LHCN-M2 (cell line): ENCODE results near the gene SERPINB8. TPM values are rescaled to one million over a fixed set of nuclear protein-coding genes. Genes with fewer than 3 reads are reported as not detected.

Source experiments
- DNase-seq: peaks from one replicate; pipeline ENCODE4 v3.0.0-alpha.2; 2012; ENCODE audit warnings: low read depth
- total RNA-seq: library from RNA; depleted of rRNA; stranded (reverse); fragments of >200 nt; gene quantifications from 2 replicates; pipeline ENCODE4 v1.2.3, GENCODE V29; 2014

SERPINB8 gene
- total RNA-seq, 1 experiment from 2014 or later: 21.5 TPM

GRCh38 chr18:63965716-63966330, 4.1 kb upstream of the SERPINB8 start:
- DNase-seq: no peak

- no peak for DNase-seq
Observed at GRCh38 chr18:63970809-63971205, 926 bp downstream of the SERPINB8 start.

DNA sequence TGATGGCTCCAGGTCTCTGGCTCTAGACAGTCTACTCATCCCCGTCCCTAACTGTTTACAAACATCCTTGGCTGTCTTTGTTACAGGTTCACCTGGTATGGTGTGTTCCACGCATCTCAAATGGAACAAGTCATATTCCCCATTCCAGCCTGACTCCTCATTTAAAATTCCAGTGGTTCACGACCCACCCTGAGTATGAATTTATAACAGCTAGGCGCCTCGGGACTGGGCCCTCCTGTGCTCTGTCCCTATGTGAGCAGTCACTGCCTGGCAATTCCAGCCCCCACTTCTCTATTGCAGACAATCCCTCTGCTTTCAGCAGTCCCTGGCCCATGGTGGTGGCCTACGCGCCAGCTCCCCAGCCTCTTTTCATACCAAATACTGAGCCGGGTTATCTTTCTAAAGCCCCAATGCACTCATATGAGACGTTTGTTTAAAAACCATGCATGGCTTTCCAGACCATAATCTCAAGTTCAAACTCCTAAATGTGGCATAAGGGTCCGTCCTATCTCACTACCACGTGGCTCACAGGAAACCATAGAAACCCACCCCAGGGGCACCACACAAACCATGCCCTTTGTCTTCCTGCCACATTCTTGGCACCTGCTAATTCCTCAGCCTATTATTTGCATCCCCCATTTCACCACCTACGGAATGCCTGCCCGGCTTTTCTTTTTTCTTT, 1.6 kb downstream of the SERPINB8 start:
- no peak for DNase-seq

DNA sequence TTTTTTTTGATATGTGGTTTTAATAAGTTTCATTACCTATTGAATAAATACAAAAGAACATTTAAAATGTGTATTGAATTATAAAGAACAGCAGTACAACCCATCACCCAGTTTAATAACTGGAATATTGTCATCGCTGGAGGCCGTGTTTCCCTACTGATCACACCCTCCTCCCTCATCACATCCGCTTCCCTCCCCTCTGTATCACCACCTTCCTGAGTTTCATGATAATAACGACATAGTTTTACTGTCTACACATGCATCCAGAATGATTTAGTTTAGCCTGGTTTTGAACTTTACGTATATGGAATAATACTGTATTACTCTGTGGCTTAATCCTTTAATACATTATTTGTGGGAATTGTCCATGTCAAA, 2.1 kb downstream of the SERPINB8 start:
- no peak for DNase-seq

GRCh38 chr18:63974991-63975390, 5.1 kb downstream of the SERPINB8 start:
- peak; percentile 43 for DNase-seq

GRCh38 chr18:63975628-63976027, 5.7 kb downstream of the SERPINB8 start:
- no peak for DNase-seq

- no peak for DNase-seq
Observed at GRCh38 chr18:63977040-63977439, 7.2 kb downstream of the SERPINB8 start.

DNA sequence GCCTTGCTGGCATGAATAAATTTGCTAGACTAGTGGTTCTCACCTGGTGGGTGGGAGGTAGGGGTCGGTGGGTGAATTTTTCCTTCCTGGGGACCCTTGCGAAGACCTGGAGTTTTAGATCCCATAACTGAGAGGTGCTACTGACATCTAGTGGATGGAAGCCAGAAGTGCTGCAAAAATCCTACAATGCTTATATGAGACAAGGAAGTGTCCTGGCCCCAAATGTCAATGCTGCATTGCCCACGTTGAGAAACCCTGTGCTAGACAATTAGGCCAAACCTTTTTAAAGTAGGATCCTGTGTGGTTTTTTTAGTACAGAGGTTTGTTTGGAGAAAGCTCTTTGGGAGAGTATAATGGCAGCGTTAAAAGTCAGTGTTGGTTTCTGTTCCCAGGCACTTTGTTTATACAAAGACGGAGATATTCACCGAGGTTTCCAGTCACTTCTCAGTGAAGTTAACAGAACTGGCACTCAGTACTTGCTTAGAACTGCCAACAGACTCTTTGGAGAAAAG, 9.6 kb downstream of the SERPINB8 start:
- DNase-seq: peak; percentile 56

- no peak for DNase-seq
Observed at GRCh38 chr18:63980027-63980426, 10.1 kb downstream of the SERPINB8 start.

DNA sequence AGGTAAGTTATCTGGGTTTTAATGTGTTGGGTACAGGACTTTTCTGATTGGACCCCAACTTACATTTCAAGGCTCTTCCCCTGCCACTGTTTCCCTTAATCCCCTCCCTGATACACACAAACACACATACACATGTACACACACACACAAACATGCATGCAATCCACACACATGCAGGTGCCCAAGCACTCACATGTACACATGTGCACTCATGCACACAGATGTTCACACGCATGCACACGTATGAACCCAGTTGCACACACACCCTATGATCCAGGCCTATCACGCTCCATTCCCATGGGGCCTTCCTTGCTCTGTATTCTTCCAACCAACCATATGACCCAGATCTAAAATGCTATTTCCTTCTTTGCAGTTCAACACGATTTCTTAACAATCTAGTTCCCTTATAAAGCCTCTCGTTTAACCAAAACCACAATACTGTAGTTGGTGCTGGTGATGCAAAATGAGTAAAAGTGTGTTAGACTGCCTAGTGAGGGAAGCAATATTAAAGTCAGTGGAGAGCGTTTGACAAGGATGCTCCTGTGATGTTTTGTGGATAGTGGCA, 11.1 kb downstream of the SERPINB8 start:
- DNase-seq: no peak

DNA sequence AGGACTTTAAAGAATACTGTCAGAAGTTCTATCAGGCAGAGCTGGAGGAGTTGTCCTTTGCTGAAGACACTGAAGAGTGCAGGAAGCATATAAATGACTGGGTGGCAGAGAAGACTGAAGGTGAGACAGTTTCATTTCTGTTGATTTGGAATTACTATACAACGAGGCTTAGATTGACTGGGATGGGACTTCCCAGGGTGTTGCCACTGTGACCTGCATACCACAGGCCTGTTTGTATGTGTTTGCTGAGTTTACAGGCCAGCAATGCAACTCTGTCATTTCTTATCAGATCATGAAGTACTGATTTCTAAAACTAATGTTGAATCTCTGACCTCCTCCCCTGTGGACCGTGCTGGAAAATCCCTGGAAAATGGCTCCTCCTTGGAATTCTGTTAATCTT, 11.8 kb downstream of the SERPINB8 start:
- no peak for DNase-seq

DNA sequence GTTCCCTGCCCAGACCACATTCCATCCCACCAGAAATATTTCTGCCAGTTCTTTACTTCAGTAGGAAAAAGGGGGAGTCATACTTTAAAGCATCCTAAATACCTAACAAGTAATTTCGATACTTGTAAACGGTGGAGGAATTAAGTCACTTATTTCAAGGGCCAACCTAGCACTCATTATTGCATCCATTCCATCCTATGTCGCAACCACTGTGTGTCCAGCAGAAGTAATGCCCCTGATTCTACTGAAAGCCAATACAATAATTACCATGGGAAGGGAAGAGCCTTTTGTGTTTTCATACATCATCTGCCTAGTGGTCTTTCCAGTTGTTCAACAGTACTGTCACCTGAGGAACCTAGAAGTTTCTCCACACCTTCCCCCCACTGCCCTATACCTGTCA, 12.5 kb downstream of the SERPINB8 start:
- no peak for DNase-seq

DNA sequence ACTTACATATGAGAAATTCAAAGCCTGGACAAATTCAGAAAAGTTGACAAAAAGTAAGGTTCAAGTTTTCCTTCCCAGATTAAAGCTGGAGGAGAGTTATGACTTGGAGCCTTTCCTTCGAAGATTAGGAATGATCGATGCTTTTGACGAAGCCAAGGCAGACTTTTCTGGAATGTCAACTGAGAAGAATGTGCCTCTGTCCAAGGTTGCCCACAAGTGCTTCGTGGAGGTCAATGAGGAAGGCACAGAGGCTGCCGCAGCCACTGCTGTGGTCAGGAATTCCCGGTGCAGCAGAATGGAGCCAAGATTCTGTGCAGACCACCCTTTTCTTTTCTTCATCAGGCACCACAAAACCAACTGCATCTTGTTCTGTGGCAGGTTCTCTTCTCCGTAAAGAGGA, 17.0 kb downstream of the SERPINB8 start:
- no peak for DNase-seq

DNA sequence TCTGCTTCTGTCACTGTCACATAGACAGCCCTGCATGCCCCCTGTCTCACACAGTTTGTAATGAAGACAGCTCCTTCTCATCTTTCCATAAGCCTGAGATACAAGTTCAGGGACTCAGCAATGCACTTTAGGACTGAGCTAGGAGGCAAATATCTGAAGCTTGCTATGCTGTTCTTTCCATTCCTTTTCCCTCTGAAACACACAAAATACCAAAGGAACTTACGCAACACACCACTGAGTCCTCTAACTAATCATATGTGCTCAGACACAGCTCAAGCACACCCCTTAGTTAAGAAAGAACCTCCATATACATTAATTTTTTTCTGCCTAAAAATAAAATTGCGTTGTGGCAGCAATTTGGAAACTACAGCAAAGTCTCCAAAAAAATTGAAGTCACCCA, 17.9 kb downstream of the SERPINB8 start:
- DNase-seq: no peak

DNA sequence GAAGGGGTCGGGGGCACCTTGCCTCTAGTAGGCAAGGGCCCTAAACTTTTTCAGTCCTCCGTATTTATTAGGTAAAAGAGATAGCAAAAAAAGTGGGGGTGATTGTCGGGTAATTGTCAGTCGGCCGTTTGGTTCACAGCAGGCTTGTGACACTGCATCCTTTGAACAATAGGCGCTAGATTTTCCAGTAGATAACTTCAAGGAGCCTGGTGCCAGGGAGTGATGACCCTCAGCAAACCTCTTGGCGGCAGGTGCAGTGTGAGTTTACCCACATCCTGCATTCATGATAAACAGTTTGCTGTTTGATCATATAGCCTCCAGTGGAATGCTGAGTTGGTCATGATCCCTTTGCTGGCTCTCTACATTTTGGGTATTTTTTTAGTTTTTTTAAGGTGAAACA, 22.9 kb downstream of the SERPINB8 start:
- DNase-seq: no peak

GRCh38 chr18:63994783-63995399, 25.0 kb downstream of the SERPINB8 start:
- DNase-seq: peak; percentile 57

GRCh38 chr18:63997041-63997440, 27.2 kb downstream of the SERPINB8 start:
- no peak for DNase-seq

GRCh38 chr18:63997606-63998005, 27.7 kb downstream of the SERPINB8 start:
- DNase-seq: no peak

DNA sequence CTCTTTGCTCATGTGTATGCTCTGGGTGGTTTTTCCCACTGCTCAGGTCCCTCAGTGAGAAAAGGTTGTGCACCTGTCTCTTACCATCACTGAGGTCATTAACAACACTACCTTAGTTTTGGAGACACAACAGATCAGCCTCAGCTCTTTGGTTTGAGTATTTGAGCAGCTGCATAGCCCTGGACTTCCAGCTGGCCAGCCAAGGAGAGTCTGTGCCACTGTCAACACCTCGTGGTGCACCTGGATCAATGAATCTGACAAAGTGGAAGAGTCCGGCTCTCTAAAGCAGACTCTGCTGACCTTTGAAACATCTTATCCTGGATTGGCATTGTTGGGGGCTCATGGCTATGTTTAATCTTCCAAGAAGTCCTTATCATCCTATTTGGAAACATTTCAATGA, 30.0 kb downstream of the SERPINB8 start:
- no peak for DNase-seq

GRCh38 chr18:64002581-64002980, 32.7 kb downstream of the SERPINB8 start:
- no peak for DNase-seq

DNA sequence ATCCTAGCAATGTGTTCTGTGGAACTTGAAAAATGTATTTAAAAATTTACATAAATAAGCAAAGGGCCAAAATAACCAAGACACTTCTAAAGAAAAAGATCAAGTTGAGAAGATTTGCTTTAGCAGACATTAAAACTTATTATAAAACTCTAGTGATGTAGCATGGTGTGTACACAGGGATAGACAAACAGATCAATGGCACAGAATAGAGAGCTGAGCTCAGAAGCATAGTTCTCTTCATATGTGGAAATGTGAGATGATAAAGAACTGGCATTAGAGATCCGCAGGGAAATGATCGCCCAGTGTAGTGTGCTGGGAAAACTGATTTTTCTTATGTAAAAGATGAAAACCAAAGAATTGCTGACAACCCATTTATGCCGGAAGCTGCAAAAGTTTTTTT, 39.4 kb downstream of the SERPINB8 start:
- no peak for DNase-seq

- DNase-seq: no peak
Observed at GRCh38 chr18:64011513-64011912, 41.6 kb downstream of the SERPINB8 start.

GRCh38 chr18:64017870-64018269, 48.0 kb downstream of the SERPINB8 start:
- peak; percentile 28 for DNase-seq
